ENCODE data around the gene RABGAP1L.
"Not testable (repeated sequence)": the region's sequence is repeated elsewhere in the genome, so short reads cannot be mapped to it uniquely, and the experiment has no call there.

The RABGAP1L gene

GRCh38 chr1:174491606-174492005 is 332.3 kb downstream of the RABGAP1L start:
- Mint-ChIP-seq H3K36me3 (peaks cover 23 to 42% of the 10 kb centered on the region in 2 donors), H3K9me3 (peaks cover 4 to 5% of the 10 kb centered on the region in 2 donors), H3K27ac (no peak overlapping the region), H3K27me3 (no peaks in the 10 kb centered on the region), H3K4me1 (peaks cover 3 to 10% of the 10 kb centered on the region in 2 donors), H3K4me3 (no peak overlapping the region)
- ATAC-seq (replicated peaks) (peak; percentile 50 to 69), DNase-seq (no peak)

- no peaks in the 10 kb centered on the region for H3K9me3 Mint-ChIP-seq
- H3K4me3 Mint-ChIP-seq = no peak overlapping the region
- H3K27ac Mint-ChIP-seq = no peak overlapping the region
- H3K36me3 Mint-ChIP-seq = peaks cover 0 to 9% of the 10 kb centered on the region in 2 donors
- no peak for ATAC-seq (replicated peaks)
- H3K4me1 Mint-ChIP-seq = peaks cover 5 to 17% of the 10 kb centered on the region in 2 donors
- DNase-seq = no peak
- no peaks in the 10 kb centered on the region for H3K27me3 Mint-ChIP-seq
These were observed 338.2 kb downstream of the RABGAP1L start for GRCh38 chr1:174497478-174497877.

- H3K4me3 Mint-ChIP-seq; ATAC-seq (replicated peaks); H3K9me3 Mint-ChIP-seq; DNase-seq; H3K27ac Mint-ChIP-seq; H3K4me1 Mint-ChIP-seq; H3K27me3 Mint-ChIP-seq; H3K36me3 Mint-ChIP-seq: not testable (repeated sequence)
These were observed 357.4 kb downstream of the RABGAP1L start for GRCh38 chr1:174516755-174517154.

- H3K27me3 Mint-ChIP-seq = no peaks in the 10 kb centered on the region
- H3K4me3 Mint-ChIP-seq = no peak overlapping the region
- H3K4me1 Mint-ChIP-seq = peaks cover 4 to 6% of the 10 kb centered on the region in 2 donors
- no peak for DNase-seq
- H3K9me3 Mint-ChIP-seq = peaks cover 6 to 16% of the 10 kb centered on the region in 2 donors
- H3K27ac Mint-ChIP-seq = no peak overlapping the region
- no peak for ATAC-seq (replicated peaks)
- peaks cover 13 to 21% of the 10 kb centered on the region in 2 donors for H3K36me3 Mint-ChIP-seq
These were observed 360.5 kb downstream of the RABGAP1L start for GRCh38 chr1:174519844-174520243.

- no peak overlapping the region for H3K27ac Mint-ChIP-seq
- DNase-seq (no peak), ATAC-seq (replicated peaks) (no peak)
- no peak overlapping the region for H3K4me3 Mint-ChIP-seq
- peaks cover 32 to 47% of the 10 kb centered on the region in 2 donors for H3K36me3 Mint-ChIP-seq
- H3K4me1 Mint-ChIP-seq = peaks cover 0 to 4% of the 10 kb centered on the region in 2 donors
- peaks cover 13 to 19% of the 10 kb centered on the region in 2 donors for H3K9me3 Mint-ChIP-seq
- H3K27me3 Mint-ChIP-seq = no peaks in the 10 kb centered on the region
These were observed 372.4 kb downstream of the RABGAP1L start for GRCh38 chr1:174531751-174532150.

- no peak for DNase-seq
- Mint-ChIP-seq H3K9me3 (peaks cover 11 to 13% of the 10 kb centered on the region in 2 donors), H3K27me3 (no peaks in the 10 kb centered on the region), H3K36me3 (peaks cover 32 to 41% of the 10 kb centered on the region in 2 donors), H3K27ac (no peak overlapping the region), H3K4me3 (no peak overlapping the region), H3K4me1 (no peaks in the 10 kb centered on the region)
- ATAC-seq (replicated peaks) = no peak
These were observed 375.5 kb downstream of the RABGAP1L start for GRCh38 chr1:174534789-174535188.

- H3K4me1 Mint-ChIP-seq = no peaks in the 10 kb centered on the region
- no peak overlapping the region for H3K27ac Mint-ChIP-seq
- H3K9me3 Mint-ChIP-seq = peaks cover 11 to 15% of the 10 kb centered on the region in 2 donors
- peaks cover 34 to 45% of the 10 kb centered on the region in 2 donors for H3K36me3 Mint-ChIP-seq
- H3K4me3 Mint-ChIP-seq = no peak overlapping the region
- H3K27me3 Mint-ChIP-seq = no peaks in the 10 kb centered on the region
- no peak for DNase-seq
- ATAC-seq (replicated peaks) = no peak
These were observed 375.9 kb downstream of the RABGAP1L start for GRCh38 chr1:174535207-174535606.

GRCh38 chr1:174543421-174543820 is 384.1 kb downstream of the RABGAP1L start:
- not testable (repeated sequence) for DNase-seq; H3K27ac Mint-ChIP-seq; ATAC-seq (replicated peaks); H3K4me3 Mint-ChIP-seq; H3K27me3 Mint-ChIP-seq
- Mint-ChIP-seq H3K36me3 (peaks cover 46 to 59% of the 10 kb centered on the region in 2 donors), H3K4me1 (peaks cover 0 to 12% of the 10 kb centered on the region in 2 donors), H3K9me3 (peaks cover 12 to 24% of the 10 kb centered on the region in 2 donors)

GRCh38 chr1:174550296-174550695 is 391.0 kb downstream of the RABGAP1L start:
- peaks cover 19 to 25% of the 10 kb centered on the region in 2 donors for H3K36me3 Mint-ChIP-seq
- peaks cover 4 to 8% of the 10 kb centered on the region in 2 donors for H3K9me3 Mint-ChIP-seq
- DNase-seq = no peak
- ATAC-seq (replicated peaks) = no peak
- peaks cover 11 to 28% of the 10 kb centered on the region in 2 donors for H3K4me1 Mint-ChIP-seq
- no peaks in the 10 kb centered on the region for H3K27me3 Mint-ChIP-seq
- H3K4me3 Mint-ChIP-seq = no peak overlapping the region
- no peak overlapping the region for H3K27ac Mint-ChIP-seq

- ATAC-seq (replicated peaks) = no peak
- Mint-ChIP-seq H3K4me1 (peaks cover 15 to 33% of the 10 kb centered on the region in 2 donors), H3K36me3 (peaks cover 22 to 45% of the 10 kb centered on the region in 2 donors), H3K27ac (no peak overlapping the region), H3K27me3 (no peaks in the 10 kb centered on the region), H3K4me3 (no peak overlapping the region), H3K9me3 (peaks cover 3 to 6% of the 10 kb centered on the region in 2 donors)
- DNase-seq = no peak
These were observed 397.1 kb downstream of the RABGAP1L start for GRCh38 chr1:174556392-174556791.

- H3K27me3 Mint-ChIP-seq = no peaks in the 10 kb centered on the region
- peaks cover 12 to 40% of the 10 kb centered on the region in 2 donors for H3K36me3 Mint-ChIP-seq
- no peak overlapping the region for H3K27ac Mint-ChIP-seq
- H3K4me3 Mint-ChIP-seq = no peak overlapping the region
- no peaks in the 10 kb centered on the region for H3K9me3 Mint-ChIP-seq
- peaks cover 4 to 6% of the 10 kb centered on the region in 2 donors for H3K4me1 Mint-ChIP-seq
- ATAC-seq (replicated peaks) (no peak), DNase-seq (no peak)
These were observed 409.2 kb downstream of the RABGAP1L start for GRCh38 chr1:174568551-174568950.

- no peak for DNase-seq
- Mint-ChIP-seq H3K4me3 (no peak overlapping the region), H3K27ac (no peak overlapping the region), H3K36me3 (peaks cover 12 to 40% of the 10 kb centered on the region in 2 donors), H3K27me3 (no peaks in the 10 kb centered on the region), H3K4me1 (peaks cover 4 to 6% of the 10 kb centered on the region in 2 donors), H3K9me3 (no peaks in the 10 kb centered on the region)
- ATAC-seq (replicated peaks) = no peak
These were observed 409.9 kb downstream of the RABGAP1L start for GRCh38 chr1:174569240-174569639.

- H3K27me3 Mint-ChIP-seq = no peaks in the 10 kb centered on the region
- H3K36me3 Mint-ChIP-seq = peaks cover 23 to 52% of the 10 kb centered on the region in 2 donors
These were observed 413.5 kb downstream of the RABGAP1L start for GRCh38 chr1:174572771-174573170.

GRCh38 chr1:174576120-174576519 is 416.8 kb downstream of the RABGAP1L start:
- ATAC-seq (replicated peaks); DNase-seq; H3K27ac Mint-ChIP-seq; H3K4me1 Mint-ChIP-seq; H3K27me3 Mint-ChIP-seq; H3K9me3 Mint-ChIP-seq; H3K4me3 Mint-ChIP-seq: not testable (repeated sequence)
- peaks cover 27 to 45% of the 10 kb centered on the region in 2 donors for H3K36me3 Mint-ChIP-seq

More at GRCh38 chr1:174572771-174573170, 413.5 kb downstream of the RABGAP1L start:
- no peak for DNase-seq
- Mint-ChIP-seq H3K9me3 (peaks cover 0 to 5% of the 10 kb centered on the region in 2 donors), H3K4me1 (peaks cover 0 to 3% of the 10 kb centered on the region in 2 donors), H3K4me3 (no peak overlapping the region), H3K27ac (no peak overlapping the region)
- ATAC-seq (replicated peaks) = no peak

- ATAC-seq (replicated peaks) (no peak), DNase-seq (no peak)
- H3K36me3 Mint-ChIP-seq = peaks cover 24 to 41% of the 10 kb centered on the region in 2 donors
- no peak overlapping the region for H3K27ac Mint-ChIP-seq
- H3K4me3 Mint-ChIP-seq = no peak overlapping the region
- no peaks in the 10 kb centered on the region for H3K27me3 Mint-ChIP-seq
- H3K4me1 Mint-ChIP-seq = no peaks in the 10 kb centered on the region
- peaks cover 4 to 9% of the 10 kb centered on the region in 2 donors for H3K9me3 Mint-ChIP-seq
These were observed 418.4 kb downstream of the RABGAP1L start for GRCh38 chr1:174577681-174578080.

Measured in stimulated activated naive B cell treated with anti-CD40 and anti-IgM and Interleukin-4, amounts not matched to agents 10 μg/mL and 1 μg/mL and 100 μg/mL, for 72 hours (primary cell).